A549 (cell line): ENCODE measurements around the gene TSHZ2. TPM values are rescaled to one million over a fixed set of nuclear protein-coding genes. Genes with fewer than 3 reads are reported as not detected.

Experiments used
- ATAC-seq, 2 experiments: fragments of 200-7000 bp in 1 of 2; fragments of >200 bp in 1 of 2; cut with Nextera tagmentation in 1 of 2; cut with Tn5 transposase in 1 of 2; 3 replicates each; pipeline versions ENCODE4 v1.8.0 to v1.9.1; 2018 to 2020; ENCODE audit warnings: mild to moderate bottlenecking in 1 of 2, moderate library complexity in 1 of 2
- CTCF ChIA-PET: fragments of 300-600 bp; sonication (Branson Sonifier 250); formaldehyde crosslinking; extraction: SDS; loops from one replicate; lab custom pipeline; 2021; ENCODE audit warnings: antibody characterized with exemption, inconsistent platforms; lab: Yijun Ruan, JAX
- POLR2A ChIA-PET: fragments of 350-600 bp; formaldehyde crosslinking; extraction: SDS; loops from one replicate; lab custom pipeline; 2021; ENCODE audit warnings: antibody characterized with exemption, inconsistent platforms; lab: Yijun Ruan, JAX
- DNase-seq, 2 experiments: peaks; one replicate each; pipeline versions ENCODE4 v3.0.0 to v3.0.0-alpha.2; 2011 to 2016; ENCODE audit warnings: low read depth in 1 of 2, low spot score in 1 of 2
- FAIRE-seq: peaks from 2 replicates; lab custom pipeline; 2011; peaks lifted over from hg19 to GRCh38; lab: Jason Lieb, UNC
- H3K27ac ChIP-seq, 2 experiments: fragments of >200 bp; sonication (Bioruptor Twin); formaldehyde crosslinking; 3 replicates each; pipeline ENCODE4 v1.5.1; 2016 to 2017
- H3K4me1 ChIP-seq: fragments of >200 bp; sonication (Bioruptor Twin); formaldehyde crosslinking; 3 replicates; pipeline ENCODE4 v1.6.1; 2016
- H3K4me2 ChIP-seq: fragments of >200 bp; sonication (Bioruptor Twin); formaldehyde crosslinking; 3 replicates; pipeline ENCODE4 v1.6.1; 2016
- H3K4me3 ChIP-seq: fragments of >200 bp; sonication (Bioruptor Twin); formaldehyde crosslinking; 3 replicates; pipeline ENCODE4 v1.5.1; 2016
- H3K9me3 ChIP-seq: fragments of >200 bp; sonication (Bioruptor Twin); formaldehyde crosslinking; 3 replicates; pipeline ENCODE4 v1.6.1; 2016
- ATOH8 ChIP-seq: fragments of 250-450 bp; sonication (Bioruptor Pico); IDR thresholded peaks from 2 replicates; pipeline ENCODE4 v1.5.0; 2020; ENCODE audit warnings: low read depth, mild to moderate bottlenecking, moderate library complexity
- BCL3 ChIP-seq: fragments of >200 bp; sonication (Bioruptor Twin); formaldehyde crosslinking; IDR thresholded peaks from 3 replicates; pipeline ENCODE4 v1.6.1; 2016
- EHMT2 ChIP-seq: fragments of 200-600 bp; sonication (generic); IDR thresholded peaks from 2 replicates; pipeline ENCODE4 v1.6.1; 2016; ENCODE audit warnings: antibody characterized with exemption, low read depth, mild to moderate bottlenecking, moderate library complexity
- ELK1 ChIP-seq: fragments of 150-350 bp; IDR thresholded peaks from 2 replicates; pipeline ENCODE4 v1.6.1; 2014; ENCODE audit warnings: low read depth, mild to moderate bottlenecking, low read length
- EP300 ChIP-seq, 2 experiments: fragments of >200 bp; sonication (Bioruptor Twin); formaldehyde crosslinking; IDR thresholded peaks; 2 replicates in 1 of 2; 3 replicates in 1 of 2; pipeline ENCODE4 v1.6.1; 2016 to 2017
- HDAC2 ChIP-seq: fragments of 200-600 bp; sonication (generic); IDR thresholded peaks from 2 replicates; pipeline ENCODE4 v1.6.1; 2016
- HES2 ChIP-seq: fragments of >200 bp; sonication (Bioruptor Twin); formaldehyde crosslinking; IDR thresholded peaks from 2 replicates; pipeline ENCODE4 v1.6.1; 2016
- HOXA7 ChIP-seq: fragments of 250-450 bp; sonication (Bioruptor Pico); IDR thresholded peaks from 2 replicates; pipeline ENCODE4 v1.5.0; 2020; ENCODE audit warnings: mild to moderate bottlenecking, moderate library complexity
- HOXB13 ChIP-seq: fragments of 250-450 bp; sonication (Bioruptor Pico); IDR thresholded peaks from 2 replicates; pipeline ENCODE4 v1.5.0; 2020; ENCODE audit warnings: low read depth, mild to moderate bottlenecking, moderate library complexity
- JUN ChIP-seq, 2 experiments: fragments of >200 bp; sonication (Bioruptor Twin); formaldehyde crosslinking; IDR thresholded peaks; 2 replicates in 1 of 2; 3 replicates in 1 of 2; pipeline ENCODE4 v1.6.1; 2016 to 2017
- MAFK ChIP-seq: fragments of 450-650 bp; IDR thresholded peaks from 2 replicates; pipeline ENCODE4 v1.6.1; 2014; ENCODE audit not compliant: partially characterized antibody
- MAX ChIP-seq: IDR thresholded peaks from 2 replicates; pipeline ENCODE4 v1.6.1; 2012
- NPAS2 ChIP-seq: fragments of 250-450 bp; sonication (Bioruptor Pico); IDR thresholded peaks from 2 replicates; pipeline ENCODE4 v1.8.0; 2022; ENCODE audit warnings: mild to moderate bottlenecking, moderate library complexity, borderline replicate concordance
- PBX3 ChIP-seq: IDR thresholded peaks from 2 replicates; pipeline ENCODE4 v1.6.1; 2012
- POLR2AphosphoS2 ChIP-seq: conservative IDR thresholded peaks from 2 replicates; pipeline ENCODE4 v1.6.1; 2012; ENCODE audit warnings: low read length, improper control_type of control experiment, inconsistent platforms
- RAD21 ChIP-seq, 2 experiments: fragments of >200 bp in 1 of 2; sonication (Bioruptor Twin) in 1 of 2; formaldehyde crosslinking in 1 of 2; IDR thresholded peaks in 1 of 2; conservative IDR thresholded peaks in 1 of 2; 2 replicates in 1 of 2; 3 replicates in 1 of 2; pipeline ENCODE4 v1.6.1; 2012 to 2018; ENCODE audit warnings: inconsistent platforms in 1 of 2
- RARB ChIP-seq: fragments of 250-450 bp; sonication (Bioruptor Pico); IDR thresholded peaks from 2 replicates; pipeline ENCODE4 v1.8.0; 2021; ENCODE audit warnings: mild to moderate bottlenecking, moderate library complexity
- SMC3 ChIP-seq: fragments of >200 bp; sonication (Bioruptor Twin); formaldehyde crosslinking; IDR thresholded peaks from 3 replicates; pipeline ENCODE4 v1.6.1; 2018; ENCODE audit warnings: inconsistent platforms
- ZC3H11A ChIP-seq: fragments of 450-650 bp; IDR thresholded peaks from 2 replicates; pipeline ENCODE4 v1.6.1; 2014; ENCODE audit warnings: antibody characterized with exemption, mild to moderate bottlenecking
- ZFP36 ChIP-seq: fragments of 450-650 bp; IDR thresholded peaks from 2 replicates; pipeline ENCODE4 v1.6.1; 2014; ENCODE audit warnings: borderline replicate concordance; ENCODE audit not compliant: partially characterized antibody
- WGBS: methylation state at CpG from one replicate; pipeline ENCODE4 v1.1.6; 2017; ENCODE audit errors: missing lambda C conversion rate; 5-methylcytosine and 5-hydroxymethylcytosine counted together
- polyA plus RNA-seq, 4 experiments: library from polyadenylated mRNA; depleted of rRNA in 3 of 4; stranded (reverse); fragments of >200 nt; fragmentation: RNase III in 1 of 4; extraction: RNeasy Plus Mini Kit Qiagen cat#74134 plus additional on column Dnase treatment in 1 of 4; gene quantifications; 2 replicates in 3 of 4; 3 replicates in 1 of 4; pipeline ENCODE4 v1.2.3, GENCODE V29; 2011 to 2017

The TSHZ2 gene
- polyA plus RNA-seq, 2 of the 4 experiments (the other 2 are of a cell fraction), result not detected

GRCh38 chr20:53379014-53379832 lies 407.1 kb downstream of the TSHZ2 start (continued):
- TF ChIP-seq PBX3, result no peak

- 35% methylated on average over 4 of the region's 4 CpGs for WGBS
- no peak overlapping the region for H3K27ac ChIP-seq
- TF ChIP-seq RAD21 (conservative IDR thresholded peaks at IDR 0.05 in 1 of 2, IDR thresholded peaks at IDR 0.05 in 1 of 2) (no peak), HOXB13 (CRISPR knock-in tag) (no peak), ELK1 (no peak), RARB (CRISPR knock-in tag) (no peak), POLR2AphosphoS2 (no peak), BCL3 (no peak), ATOH8 (CRISPR knock-in tag) (no peak), HOXA7 (no peak), ZC3H11A (no peak), EHMT2 (no peak), ZFP36 (no peak), MAFK (no peak), HDAC2 (no peak), NPAS2 (CRISPR knock-in tag) (no peak), JUN (IDR thresholded peaks at IDR 0.05) (no peak), HES2 (no peak), EP300 (IDR thresholded peaks at IDR 0.05) (no peak)
- ChIA-PET CTCF (no interaction called here), POLR2A (no interaction called here)
- H3K4me3 ChIP-seq, result no peak overlapping the region
- H3K9me3 ChIP-seq, result no peaks in the 10 kb centered on the region
- H3K4me2 ChIP-seq, result no peak overlapping the region
- FAIRE-seq (no peak), DNase-seq (no peak), ATAC-seq (no peak)
- H3K4me1 ChIP-seq, result no peaks in the 10 kb centered on the region
These were observed 407.6 kb downstream of the TSHZ2 start for GRCh38 chr20:53379833-53380120.

GRCh38 chr20:53381568-53382262 lies 409.6 kb downstream of the TSHZ2 start:
- H3K4me2 ChIP-seq, result no peak overlapping the region
- ChIA-PET POLR2A (no interaction called here), CTCF (interaction anchor here (1.5 kb wide), 2 partner anchors 9 to 10 kb away, joined by 3 to 5 read pairs; no protein-coding TSS in a partner anchor)
- 0% methylated on average over 3 of the region's 3 CpGs for WGBS
- FAIRE-seq, result no peak
- no peak overlapping the region for H3K4me3 ChIP-seq
- ATAC-seq, result 0 out of 6 replicates have a peak, but pooled peaks of 1 of the 2 experiments have one; percentile 66
- H3K9me3 ChIP-seq, result no peaks in the 10 kb centered on the region
- no peak for DNase-seq
- no peaks in the 10 kb centered on the region for H3K4me1 ChIP-seq
- H3K27ac ChIP-seq, result no peak overlapping the region
- TF ChIP-seq SMC3 (no peak), MAX (no peak)
